Cortex of kidney (tissue), 1 donor: Measurements from ENCODE around the gene ROR2.

ENCODE experiments used
- DNase-seq: peaks from one replicate; lab custom pipeline; 2025; lab: John Stamatoyannopoulos, UW

Gene ROR2

GRCh38 chr9:91873637-91874051, 76.4 kb downstream of the ROR2 start:
- DNase-seq, result no peak

- DNase-seq, result no peak
These were observed 81.2 kb downstream of the ROR2 start for GRCh38 chr9:91868732-91869391.

GRCh38 chr9:91867740-91868139, 82.3 kb downstream of the ROR2 start:
- no peak for DNase-seq

- DNase-seq, result no peak
These were observed 85.0 kb downstream of the ROR2 start for GRCh38 chr9:91865041-91865440.

GRCh38 chr9:91864380-91864779, 85.6 kb downstream of the ROR2 start:
- DNase-seq, result no peak

- no peak for DNase-seq
These were observed 86.6 kb downstream of the ROR2 start for GRCh38 chr9:91863469-91863868.

- DNase-seq, result no peak
These were observed 91.6 kb downstream of the ROR2 start for GRCh38 chr9:91858213-91859030.

- no peak for DNase-seq
These were observed 92.5 kb downstream of the ROR2 start for GRCh38 chr9:91857291-91858212.

- no peak for DNase-seq
These were observed 93.6 kb downstream of the ROR2 start for GRCh38 chr9:91856419-91856818.

- DNase-seq, result no peak
These were observed 94.8 kb downstream of the ROR2 start for GRCh38 chr9:91855196-91855595.

GRCh38 chr9:91852801-91853347, 97.2 kb downstream of the ROR2 start:
- no peak for DNase-seq

GRCh38 chr9:91849694-91850093, 100.3 kb downstream of the ROR2 start:
- DNase-seq, result no peak

GRCh38 chr9:91848146-91848545, 101.9 kb downstream of the ROR2 start:
- no peak for DNase-seq

- no peak for DNase-seq
These were observed 102.4 kb downstream of the ROR2 start for GRCh38 chr9:91847581-91848091.

GRCh38 chr9:91845879-91846278, 104.1 kb downstream of the ROR2 start:
- no peak for DNase-seq

GRCh38 chr9:91844701-91845291, 105.2 kb downstream of the ROR2 start:
- DNase-seq, result no peak

- DNase-seq, result no peak
These were observed 105.8 kb downstream of the ROR2 start for GRCh38 chr9:91844190-91844589.

- DNase-seq, result no peak
These were observed 106.3 kb downstream of the ROR2 start for GRCh38 chr9:91843623-91844148.

- DNase-seq, result no peak
These were observed 106.9 kb downstream of the ROR2 start for GRCh38 chr9:91843093-91843492.

- no peak for DNase-seq
These were observed 107.5 kb downstream of the ROR2 start for GRCh38 chr9:91842358-91843049.

- DNase-seq, result no peak
These were observed 108.4 kb downstream of the ROR2 start for GRCh38 chr9:91841591-91841990.
